NCI-H2107 (cell line): Measurements from ENCODE around the gene KIF5A.
"Not testable (repeated sequence)": the region's sequence is repeated elsewhere in the genome, so short reads cannot be mapped to it uniquely, and the experiment has no call there.

Source experiments
- DNase-seq: peaks from one replicate; lab custom pipeline; 2025; lab: John Stamatoyannopoulos, UW

KIF5A gene

DNA sequence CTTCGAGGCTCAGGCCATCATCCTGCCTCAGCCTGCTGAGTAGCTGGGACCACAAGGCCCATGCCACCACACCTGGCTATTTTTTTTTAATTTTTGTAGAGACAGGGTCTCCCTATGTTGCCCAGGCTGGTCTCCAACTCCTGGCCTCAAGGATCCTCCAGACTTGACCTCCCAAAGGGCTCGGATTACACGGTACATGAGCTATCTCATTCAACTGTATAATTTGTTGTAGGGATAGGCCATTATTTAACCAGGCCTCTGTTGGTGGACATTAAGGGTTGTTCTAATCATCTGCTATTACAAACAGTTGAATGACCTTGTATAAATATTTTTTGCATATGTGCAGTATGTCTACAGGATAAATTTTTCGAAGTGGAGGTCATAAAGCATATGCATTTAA lies 9.0 kb downstream of the KIF5A start:
- DNase-seq = no peak

DNA sequence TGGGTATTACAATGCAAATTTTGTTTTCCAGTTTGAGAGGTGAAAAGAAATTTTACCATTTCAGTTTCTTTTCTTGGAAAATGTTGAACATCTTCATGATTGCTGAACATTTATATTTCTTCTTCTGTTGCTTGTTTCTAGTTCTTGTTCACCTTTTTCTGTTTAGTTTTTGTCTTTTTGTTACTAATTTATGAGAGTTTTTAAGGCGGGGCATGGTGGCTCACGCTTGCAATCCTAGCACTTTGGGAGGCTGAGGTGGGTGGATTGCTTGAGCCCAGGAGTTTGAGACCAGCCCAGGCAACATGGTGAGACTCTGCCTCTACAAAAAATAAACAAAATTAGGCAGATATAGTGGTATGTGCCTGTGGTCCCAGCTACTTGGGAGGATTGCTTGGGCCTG lies 10.7 kb downstream of the KIF5A start:
- DNase-seq = no peak

DNA sequence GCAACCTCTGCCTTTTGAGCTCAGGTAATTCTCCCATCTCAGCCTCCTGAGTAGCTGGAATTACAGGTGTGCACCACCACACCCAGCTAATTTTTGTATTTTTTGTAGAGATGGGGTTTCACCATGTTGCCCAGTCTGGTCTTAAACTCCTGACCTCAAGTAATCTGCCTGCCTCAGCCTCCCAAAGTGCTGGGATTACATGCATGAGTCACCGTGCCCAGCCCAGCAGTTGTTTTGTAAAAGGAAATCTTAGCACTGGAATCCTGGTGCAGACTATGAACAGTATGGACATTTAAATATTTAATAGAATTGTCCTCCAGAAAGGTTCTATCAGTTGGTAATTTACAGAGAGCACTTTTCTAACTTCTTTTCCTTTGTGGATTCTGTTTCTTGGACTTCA lies 11.3 kb downstream of the KIF5A start:
- DNase-seq = not testable (repeated sequence)

DNA sequence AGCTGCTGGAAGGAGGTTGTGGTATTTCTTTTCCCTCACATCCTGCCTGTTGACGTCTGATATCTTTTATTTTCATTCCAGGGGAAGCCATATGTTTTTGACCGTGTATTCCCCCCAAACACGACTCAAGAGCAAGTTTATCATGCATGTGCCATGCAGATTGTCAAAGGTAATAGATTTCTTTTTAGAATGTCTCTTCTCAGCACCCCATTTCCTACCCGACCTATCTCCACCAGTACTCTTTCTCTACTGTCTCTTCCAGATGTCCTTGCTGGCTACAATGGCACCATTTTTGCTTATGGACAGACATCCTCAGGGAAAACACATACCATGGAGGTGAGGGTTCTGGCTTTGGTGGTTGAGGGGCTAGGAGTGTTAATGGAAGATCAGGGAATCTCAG lies 13.5 kb downstream of the KIF5A start:
- DNase-seq = no peak

DNA sequence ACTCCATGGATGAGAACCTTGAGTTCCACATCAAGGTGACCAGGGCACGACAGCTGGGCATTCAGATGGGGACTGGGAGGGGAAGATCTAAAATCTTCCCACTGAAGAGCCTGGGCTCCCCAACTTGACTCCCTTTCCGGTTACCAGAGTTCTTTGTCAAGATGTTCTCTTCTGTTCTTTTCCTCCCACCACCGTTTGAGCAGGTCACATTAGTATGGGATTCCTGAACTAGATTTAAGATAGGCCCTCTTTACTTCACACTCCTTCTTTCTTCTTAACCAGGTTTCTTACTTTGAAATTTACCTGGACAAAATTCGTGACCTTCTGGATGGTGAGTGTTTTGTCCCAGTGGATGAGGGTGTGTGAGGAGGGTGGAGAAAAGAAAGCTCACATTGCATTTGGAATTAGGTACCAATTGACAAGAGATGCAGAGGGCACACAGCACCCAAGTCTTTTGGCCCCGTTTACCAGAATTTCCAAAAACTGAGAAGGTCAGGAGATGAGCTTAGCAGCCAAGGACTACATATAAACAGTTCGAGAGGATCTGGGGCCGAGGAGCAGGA lies 14.4 kb downstream of the KIF5A start:
- no peak for DNase-seq

DNA sequence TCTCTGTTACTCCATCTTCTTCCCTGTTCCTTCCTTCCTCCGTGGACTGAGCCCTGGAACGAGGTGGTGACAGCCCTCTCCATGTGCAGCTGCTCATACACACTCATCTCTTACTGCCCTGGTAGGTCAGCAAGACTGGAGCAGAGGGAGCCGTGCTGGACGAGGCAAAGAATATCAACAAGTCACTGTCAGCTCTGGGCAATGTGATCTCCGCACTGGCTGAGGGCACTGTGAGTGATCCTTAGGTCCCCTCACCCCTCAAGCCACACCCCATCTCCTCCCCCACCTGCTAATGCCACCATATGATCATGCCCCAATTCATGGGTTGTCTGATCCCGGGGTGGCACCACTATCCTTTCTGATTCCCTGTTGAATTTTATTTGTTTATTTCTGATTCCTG lies 19.0 kb downstream of the KIF5A start:
- no peak for DNase-seq

DNA sequence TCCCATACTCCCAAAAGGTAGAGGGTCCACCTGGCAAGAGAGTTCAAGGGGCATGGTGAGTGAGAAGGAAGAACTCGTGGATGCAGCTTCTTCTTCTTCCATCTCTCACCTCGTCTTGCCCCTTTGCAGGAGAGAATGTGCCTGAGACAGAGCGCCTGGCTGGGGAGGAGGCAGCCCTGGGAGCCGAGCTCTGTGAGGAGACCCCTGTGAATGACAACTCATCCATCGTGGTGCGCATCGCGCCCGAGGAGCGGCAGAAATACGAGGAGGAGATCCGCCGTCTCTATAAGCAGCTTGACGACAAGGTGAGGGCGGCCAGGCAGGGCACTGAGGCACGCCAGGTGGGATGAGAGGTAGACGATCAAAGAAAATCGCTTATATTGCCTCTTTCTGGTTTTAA lies 20.0 kb downstream of the KIF5A start:
- no peak for DNase-seq

DNA sequence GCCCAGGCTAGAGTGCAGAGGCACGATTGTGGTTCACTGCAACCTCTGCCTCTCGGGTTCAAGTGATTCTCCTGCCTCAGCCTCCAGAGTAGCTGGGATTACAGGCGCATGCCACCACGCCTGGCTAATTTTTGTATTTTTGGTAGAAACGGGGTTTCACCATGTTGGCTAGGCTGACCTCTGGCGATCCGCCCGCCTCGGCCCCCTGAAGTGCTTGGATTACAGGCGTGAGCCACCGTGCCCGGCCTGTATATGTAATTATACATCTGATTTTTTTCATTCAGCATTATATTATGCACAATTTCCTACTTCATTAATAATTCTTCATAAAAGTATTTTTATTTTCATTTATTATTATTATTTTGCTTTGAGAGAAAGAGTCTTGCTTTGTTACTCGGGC lies 20.6 kb downstream of the KIF5A start:
- not testable (repeated sequence) for DNase-seq

DNA sequence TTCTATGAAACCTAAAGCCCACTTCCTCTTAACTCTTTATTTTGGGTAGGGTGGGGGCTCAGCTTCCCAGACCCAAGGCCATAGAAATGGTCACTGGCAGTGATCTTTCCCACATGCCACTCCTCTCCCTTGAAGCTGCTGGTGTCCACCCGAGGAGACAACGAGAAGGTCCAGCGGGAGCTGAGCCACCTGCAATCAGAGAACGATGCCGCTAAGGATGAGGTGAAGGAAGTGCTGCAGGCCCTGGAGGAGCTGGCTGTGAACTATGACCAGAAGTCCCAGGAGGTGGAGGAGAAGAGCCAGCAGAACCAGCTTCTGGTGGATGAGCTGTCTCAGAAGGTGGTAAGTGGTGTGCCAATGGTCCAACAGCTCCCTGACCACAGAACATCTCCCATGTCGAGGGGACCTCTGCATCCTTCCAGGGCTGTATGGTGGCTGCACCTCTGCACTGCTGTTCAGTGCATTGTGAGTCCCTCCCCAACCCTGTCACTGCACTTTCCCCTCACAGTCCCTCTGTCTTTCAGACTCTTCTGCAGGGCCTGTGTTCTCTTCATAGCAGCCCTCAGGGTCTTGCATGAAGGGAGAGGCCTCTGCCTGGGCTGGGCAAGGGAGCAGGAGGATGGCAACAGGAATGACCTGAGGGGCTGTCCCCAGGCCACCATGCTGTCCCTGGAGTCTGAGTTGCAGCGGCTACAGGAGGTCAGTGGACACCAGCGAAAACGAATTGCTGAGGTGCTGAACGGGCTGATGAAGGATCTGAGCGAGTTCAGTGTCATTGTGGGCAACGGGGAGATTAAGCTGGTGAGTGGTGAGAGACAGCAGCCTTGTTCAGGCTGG lies 22.3 kb downstream of the KIF5A start:
- DNase-seq = no peak

DNA sequence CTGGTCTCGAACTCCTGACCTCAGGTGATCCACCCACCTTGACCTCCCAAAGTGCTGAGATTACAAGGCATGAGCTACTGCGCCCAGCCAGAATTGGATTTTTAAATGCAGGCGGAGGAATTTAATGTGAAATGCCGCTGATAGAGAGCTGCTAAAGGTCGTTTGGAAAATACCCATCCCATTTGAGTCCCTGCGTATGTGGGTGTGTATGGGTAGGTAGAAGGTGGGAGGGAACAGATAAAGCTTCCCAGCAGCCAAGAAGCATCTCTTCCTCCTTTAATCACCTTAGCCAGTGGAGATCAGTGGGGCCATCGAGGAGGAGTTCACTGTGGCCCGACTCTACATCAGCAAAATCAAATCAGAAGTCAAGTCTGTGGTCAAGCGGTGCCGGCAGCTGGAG lies 25.0 kb downstream of the KIF5A start:
- no peak for DNase-seq

DNA sequence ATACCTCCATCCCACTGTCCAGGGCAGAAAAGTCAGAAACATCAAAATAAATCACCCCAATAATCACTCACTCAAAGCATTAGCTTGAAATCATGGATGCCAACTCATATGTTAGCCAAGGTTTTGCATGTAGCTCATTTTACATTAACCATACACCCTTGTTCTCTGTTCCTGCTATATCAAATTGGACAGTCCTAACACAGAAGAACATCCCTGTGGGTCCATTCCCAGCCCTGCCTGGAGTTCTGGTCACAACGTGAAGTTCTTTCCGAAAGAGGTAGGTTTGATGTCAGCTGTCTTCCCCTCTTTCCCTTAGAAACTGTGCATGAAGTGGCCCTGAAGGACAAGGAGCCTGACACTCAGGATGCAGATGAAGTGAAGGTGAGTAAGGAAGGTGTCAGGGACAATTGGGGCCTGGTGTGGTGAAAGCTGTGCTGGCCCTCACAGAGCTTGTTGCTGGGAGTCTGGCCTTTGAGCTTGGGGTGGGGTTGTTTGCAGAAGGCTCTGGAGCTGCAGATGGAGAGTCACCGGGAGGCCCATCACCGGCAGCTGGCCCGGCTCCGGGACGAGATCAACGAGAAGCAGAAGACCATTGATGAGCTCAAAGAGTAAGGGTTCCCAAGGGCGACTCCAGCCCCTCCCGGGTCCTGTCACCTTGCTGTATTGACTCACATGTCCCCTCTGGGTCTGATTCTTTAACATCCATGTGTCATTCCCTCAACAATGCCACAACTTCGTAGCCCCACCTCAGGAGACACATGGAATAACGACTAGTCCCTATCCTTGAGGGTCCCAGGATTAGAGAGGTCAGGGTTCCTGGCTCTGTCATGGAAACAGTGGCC lies 26.1 kb downstream of the KIF5A start:
- no peak for DNase-seq

DNA sequence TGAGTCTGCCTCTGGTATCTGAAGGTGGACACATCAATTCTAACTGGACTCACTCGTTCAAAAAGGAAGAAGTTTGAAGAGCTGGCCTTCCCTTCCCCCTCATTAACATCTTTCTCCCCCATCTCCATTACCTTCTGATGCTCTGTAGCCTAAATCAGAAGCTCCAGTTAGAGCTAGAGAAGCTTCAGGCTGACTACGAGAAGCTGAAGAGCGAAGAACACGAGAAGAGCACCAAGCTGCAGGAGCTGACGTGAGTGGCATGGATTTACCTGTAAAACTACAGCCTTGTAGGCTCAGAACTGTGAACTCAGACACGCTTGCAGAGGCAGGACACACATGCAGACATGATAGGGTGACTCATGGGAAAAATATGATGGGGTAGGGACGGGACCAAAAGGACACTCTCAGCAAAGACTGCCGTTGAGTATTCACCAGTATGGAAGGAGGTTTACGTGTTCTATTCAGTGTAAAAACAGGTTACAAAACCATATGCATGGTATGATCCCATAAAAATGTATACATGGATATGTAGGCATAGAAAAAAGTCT lies 26.8 kb downstream of the KIF5A start:
- DNase-seq = no peak

DNA sequence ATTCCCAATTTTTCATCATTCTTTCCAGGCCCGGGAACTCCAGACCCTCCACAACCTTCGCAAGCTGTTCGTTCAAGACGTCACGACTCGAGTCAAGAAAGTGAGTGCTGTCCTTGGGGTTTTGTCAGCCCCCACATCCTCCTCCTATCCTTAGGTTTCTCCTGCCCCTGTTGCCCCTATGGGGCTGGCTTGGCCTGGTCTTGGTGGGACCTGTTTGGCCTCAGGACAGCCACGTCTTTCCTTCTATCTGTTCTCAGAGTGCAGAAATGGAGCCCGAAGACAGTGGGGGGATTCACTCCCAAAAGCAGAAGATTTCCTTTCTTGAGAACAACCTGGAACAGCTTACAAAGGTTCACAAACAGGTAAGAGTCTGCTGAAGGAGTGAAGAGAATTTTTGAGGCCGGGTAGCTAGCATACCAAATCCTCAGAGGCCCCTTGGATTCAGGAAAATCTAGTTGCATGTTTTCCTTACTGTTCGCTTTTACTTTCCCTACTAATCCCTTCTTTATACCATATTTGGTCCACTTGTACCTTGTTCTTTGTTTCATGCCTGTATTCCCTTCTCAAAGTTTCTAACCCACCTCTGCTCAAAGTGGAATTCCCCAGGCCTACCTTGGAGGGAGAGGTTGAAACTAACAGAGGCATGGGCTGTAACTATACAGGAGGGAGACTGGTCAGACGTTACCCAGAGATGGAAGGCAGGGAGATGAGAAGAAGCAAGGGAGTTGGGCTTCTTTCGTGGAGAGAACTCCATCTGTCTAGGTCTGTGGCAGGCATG lies 28.3 kb downstream of the KIF5A start:
- no peak for DNase-seq

DNA sequence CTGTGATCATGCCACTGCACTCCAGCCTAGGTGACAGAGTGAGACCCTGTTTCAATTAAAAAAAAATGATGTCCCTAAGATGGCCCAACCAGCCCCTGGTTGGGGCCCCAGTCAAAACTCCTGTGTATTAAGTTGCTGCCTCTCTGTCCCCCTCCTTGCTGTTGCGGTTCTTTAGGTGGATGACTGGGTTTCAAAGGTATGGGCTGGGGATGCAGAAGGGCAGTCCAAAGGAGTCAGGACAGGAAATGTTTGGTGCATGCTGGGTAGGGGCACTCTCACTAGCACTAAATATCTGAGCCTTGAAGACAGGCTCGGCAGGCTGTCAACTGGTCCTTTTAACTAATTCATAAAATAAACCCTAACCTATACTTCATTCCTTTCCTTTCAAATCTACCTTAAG lies 29.2 kb downstream of the KIF5A start:
- DNase-seq = no peak

DNA sequence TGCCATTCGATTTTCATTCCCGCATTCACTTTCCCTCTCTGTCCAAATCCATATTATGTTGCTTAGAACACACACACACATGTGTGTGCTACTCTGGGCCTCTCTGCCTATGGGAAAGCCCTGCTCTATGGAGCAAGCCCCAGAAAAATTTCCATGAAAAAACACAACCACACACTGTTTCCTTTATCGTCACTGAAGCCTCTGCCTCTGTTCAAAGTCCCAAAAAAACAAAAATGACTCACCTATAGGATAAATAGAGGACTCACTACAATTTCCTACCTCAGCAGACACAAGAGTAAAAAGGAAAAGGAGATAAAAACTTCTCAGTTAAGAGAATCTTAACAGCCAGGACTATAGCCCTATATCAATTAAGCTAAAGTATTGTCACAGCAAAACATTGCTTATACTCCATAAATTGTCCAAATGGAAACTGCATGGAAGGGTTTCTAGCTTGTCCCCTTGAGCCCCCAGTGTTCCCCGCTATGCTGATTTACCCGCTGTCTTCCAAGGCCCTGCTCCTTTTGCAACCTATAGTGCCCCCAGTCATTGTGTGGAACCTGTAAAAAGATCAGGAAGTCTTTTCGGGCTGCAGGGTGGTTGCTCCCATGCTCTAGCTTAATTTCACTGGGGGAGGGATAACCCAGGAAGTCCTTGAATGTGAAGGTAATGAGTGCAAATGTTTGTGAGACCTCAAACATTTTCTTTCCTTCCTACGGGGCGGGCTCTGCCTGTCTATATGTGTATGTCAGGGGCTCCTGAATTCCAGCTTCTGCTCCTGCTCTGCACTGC lies 30.0 kb downstream of the KIF5A start:
- no peak for DNase-seq

DNA sequence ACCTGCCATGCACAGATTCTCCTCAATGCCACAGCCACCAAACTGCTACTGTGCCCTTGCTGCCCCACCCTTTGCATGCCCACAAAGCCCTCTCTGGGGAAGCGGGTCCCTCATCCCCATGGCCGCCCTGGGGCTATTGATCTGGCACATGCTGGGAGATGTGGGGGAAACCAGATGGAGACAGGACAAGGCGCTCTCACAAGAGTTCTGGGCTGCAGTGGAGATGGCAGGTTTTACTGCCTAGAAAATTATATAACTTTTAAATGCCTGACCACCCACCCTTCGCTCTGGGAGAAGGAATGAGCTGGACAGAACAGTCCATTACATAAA lies 30.6 kb downstream of the KIF5A start:
- DNase-seq = no peak

DNA sequence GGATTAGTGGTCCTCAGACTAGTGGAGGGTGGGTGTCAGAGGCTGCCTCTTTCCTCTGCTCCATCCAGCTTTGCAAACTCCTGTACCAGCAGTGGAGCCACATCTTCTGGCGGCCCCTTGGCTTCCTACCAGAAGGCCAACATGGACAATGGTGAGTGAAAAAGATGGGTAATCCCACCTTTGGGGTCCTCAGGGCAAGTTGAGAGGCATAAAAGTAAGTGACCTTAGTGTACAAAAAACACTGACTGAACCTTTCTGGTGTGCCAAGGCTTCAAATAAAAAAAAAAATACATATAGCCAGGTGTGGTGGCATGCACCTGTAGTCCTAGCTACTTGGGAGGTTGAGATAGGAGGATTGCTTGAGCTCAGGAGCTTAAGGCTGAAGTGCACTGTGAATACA lies 32.0 kb downstream of the KIF5A start:
- no peak for DNase-seq

DNA sequence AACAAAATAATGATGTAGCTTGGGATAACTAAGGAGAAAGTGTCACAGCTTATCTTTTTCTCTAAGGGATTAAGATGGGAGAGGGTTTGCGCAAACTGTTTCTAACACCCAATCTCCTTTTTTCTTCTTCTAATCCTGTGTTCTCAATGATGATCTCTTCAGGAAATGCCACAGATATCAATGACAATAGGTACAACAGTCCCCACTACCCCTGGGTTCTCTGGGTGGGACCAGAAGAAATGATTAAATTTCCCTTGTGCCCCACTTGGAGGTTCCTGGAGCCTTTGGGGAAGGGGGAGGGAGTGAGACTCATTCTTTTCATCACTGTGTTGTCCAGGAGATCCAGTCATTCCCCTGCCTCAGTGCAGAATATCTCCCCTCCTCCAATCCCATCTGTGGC lies 32.6 kb downstream of the KIF5A start:
- DNase-seq = no peak

DNA sequence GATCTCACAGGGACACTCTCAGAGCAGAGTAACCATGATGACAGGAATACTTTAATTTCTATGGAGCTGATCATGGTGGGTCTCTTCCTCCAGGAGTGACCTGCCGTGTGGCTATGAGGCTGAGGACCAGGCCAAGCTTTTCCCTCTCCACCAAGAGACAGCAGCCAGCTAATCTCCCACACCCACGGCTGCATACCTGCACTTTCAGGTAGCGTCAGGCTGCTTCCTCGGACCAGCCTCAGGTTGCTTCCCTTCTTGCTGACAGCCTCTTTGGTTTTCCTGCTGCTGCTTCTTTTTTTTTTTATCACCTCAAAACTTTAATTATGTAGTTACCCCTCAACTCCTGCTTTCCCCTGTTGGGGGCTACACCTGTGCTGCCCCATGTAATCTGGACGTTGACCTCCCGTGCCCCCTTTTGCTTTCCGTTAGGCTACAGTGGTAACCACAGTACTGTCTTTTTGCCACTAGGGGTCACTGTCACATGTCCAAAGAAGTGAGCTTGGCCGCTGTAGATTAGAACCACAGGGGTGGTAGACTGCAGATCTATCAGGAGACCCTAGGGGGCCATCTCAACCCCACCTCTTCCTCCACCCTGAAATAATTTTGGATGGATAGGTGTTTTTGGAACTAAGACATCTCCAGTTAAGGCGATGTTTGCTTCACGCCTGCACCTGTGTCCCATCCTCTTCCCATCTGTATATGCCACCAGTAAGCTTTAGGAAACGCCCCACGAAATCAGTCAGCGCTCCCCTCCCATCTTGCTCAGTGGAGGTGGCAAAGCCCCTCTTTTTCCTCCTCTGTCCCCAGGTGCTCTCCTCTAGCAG lies 33.4 kb downstream of the KIF5A start:
- DNase-seq = peak; percentile 60

DNA sequence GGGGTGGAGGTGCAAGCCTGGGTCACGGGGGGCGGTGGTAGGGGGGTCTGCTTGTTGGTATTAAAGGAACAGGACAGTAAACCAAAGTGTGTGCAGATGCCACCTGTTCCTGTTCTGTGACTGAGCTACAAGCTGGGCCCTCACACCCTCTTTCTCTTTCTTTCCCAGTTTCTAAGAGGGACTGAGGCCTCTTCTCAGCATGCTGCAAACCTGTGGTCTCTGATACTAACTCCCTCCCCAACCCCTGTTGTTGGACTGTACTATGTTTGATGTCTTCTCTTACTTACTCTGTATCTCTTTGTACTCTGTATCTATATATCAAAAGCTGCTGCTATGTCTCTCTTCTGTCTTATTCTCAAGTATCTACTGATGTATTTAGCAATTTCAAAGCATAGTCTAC lies 34.2 kb downstream of the KIF5A start:
- no peak for DNase-seq
